Femur (tissue), 1 donor: ENCODE measurements around the gene COL2A1.

Experiments
- DNase-seq: peaks from one replicate; pipeline ENCODE4 v3.0.0-alpha.2; 2017

COL2A1 gene

GRCh38 chr12:48010366-48010970, 6.2 kb upstream of the COL2A1 start:
- no peak for DNase-seq

- DNase-seq, result no peak
These were observed 5.2 kb upstream of the COL2A1 start for GRCh38 chr12:48009471-48009870.

DNA sequence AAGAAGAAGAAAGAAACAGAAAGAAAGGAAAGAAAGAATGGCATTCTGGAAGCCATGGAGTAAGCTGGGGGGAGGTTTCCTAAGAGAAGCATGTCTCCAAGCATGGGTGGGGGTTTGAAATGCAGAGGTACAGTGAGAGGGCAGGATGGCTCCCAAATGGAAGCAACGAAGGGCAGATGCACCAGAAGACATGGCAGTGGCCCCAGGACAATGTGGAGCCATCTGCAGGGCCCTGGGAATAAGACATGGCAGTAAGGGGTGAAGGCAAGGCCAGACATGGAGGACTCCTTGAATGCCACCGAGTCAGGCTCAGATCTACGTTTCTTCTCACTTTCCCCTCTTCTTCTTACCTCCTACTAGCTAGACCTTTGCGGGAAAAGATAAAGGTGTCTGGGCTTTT, 4.7 kb upstream of the COL2A1 start:
- DNase-seq, result no peak

DNA sequence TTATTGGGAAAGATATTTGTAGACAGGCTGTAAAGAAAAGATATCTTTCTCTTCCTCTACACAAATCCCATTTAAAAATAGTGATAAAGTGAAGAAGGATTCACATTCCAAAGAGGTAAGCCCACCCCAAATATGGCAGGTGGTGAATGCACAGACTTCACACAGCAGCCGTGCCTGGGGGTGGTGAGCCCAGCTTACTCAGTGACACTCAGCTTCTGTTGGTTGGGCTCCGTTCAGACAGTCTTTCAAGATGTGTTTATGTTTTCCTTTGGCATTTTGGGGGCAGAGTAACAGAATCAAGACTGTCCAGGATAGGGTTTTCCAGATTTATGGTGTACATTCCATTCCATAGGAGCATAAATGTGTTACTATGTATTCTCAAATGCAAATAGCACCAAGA, 4.1 kb upstream of the COL2A1 start:
- DNase-seq, result no peak

- no peak for DNase-seq
These were observed 2.9 kb upstream of the COL2A1 start for GRCh38 chr12:48007206-48007605.

DNA sequence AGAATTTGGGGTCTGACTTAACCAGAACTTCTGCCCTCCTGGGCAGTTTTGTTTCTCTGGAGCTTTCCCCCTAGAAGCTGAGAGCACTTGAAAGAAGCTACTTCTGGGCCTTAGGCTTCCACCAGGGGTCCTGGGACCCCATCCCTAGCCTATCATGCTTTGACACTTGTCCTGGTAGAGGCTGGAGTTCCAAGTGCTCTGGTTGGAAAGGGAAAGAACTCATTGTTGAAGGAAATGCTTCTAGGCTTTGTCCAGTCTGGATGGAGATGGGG, 1.4 kb upstream of the COL2A1 start:
- no peak for DNase-seq

DNA sequence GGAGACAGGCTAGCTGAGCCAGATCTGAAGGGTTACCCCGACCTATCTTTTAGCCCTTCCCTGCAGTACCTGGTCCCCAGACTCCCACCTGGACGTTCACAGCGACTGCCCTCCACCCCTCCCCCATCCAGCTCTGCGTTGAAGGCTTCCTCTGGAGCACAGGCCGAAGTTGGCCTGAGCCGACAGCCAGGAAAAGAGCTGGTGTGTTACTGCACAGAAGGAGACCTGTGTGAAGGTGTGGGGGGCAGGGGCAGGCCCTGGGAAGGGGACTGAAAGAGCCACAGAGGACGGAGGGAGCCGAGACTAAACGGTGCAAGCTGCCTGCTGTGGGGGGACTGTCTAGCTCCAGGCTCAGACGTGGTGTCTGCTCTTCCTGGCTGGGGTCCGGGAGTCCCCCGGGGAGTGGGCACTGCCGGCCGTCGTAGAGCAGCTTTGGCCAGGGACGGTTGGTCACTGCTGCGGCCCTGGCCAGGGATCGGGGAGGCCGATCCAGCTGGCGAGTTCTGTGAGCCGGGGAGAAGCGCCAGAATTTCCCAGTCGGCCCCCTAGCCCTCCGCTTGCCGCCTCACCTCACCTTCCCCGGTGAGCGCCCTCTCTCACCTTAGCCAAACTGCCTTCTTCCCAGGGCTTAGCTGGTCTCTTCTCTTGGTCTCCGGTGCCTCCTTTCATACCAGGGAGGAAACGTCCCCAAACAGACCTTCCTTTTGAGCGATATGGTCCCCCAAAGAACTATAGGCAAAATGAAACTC, 899 bp upstream of the COL2A1 start:
- no peak for DNase-seq

GRCh38 chr12:48003226-48004052, 837 bp downstream of the COL2A1 start:
- peak; percentile 46 for DNase-seq

GRCh38 chr12:48002773-48003218, 1.5 kb downstream of the COL2A1 start:
- DNase-seq, result peak; percentile 84

DNA sequence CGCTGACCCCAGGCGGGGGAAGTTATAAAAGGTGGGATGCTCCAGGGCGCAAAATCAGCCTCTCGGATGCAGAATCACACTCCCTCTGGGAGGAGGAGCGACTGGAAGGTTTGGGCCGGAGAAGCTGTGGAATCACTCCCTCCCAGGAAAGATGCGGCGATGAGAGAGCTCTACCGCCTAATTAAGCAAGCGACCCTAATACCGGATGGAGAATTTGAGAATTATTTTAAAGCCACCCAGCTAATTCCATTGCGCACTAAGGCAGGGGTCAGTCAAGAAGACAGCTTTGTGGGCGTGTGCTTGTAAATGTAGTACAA, 1.9 kb downstream of the COL2A1 start:
- DNase-seq, result peak; percentile 40

GRCh38 chr12:48001505-48002413, 2.5 kb downstream of the COL2A1 start:
- peak; percentile 75 for DNase-seq

- peak; percentile 72 for DNase-seq
These were observed 3.3 kb downstream of the COL2A1 start for GRCh38 chr12:48000878-48001504.

GRCh38 chr12:47999816-48000215, 4.5 kb downstream of the COL2A1 start:
- DNase-seq, result no peak

GRCh38 chr12:47997321-47997720, 7.0 kb downstream of the COL2A1 start:
- peak; percentile 62 for DNase-seq

- peak; percentile 75 for DNase-seq
These were observed 8.3 kb downstream of the COL2A1 start for GRCh38 chr12:47995981-47996401.

GRCh38 chr12:47993491-47993890, 10.8 kb downstream of the COL2A1 start:
- DNase-seq, result no peak

DNA sequence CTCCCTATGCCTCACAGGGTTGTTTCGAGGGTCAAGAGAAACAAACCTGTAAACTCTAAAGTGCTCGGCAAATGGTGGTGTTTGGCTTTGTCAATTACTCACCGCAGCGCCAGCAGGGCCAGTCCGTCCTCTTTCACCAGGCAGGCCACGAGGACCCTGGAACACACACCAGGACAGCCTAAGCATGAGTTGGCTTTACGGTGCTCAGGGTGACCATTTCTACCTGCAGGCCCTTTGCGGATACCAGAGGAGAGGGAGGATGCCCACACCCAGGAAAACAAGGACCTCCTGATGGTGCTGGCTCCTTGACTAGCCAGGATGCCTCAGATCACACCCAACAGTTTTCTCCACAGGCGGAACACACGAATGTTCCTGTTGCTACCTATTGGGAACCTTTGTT, 11.5 kb downstream of the COL2A1 start:
- no peak for DNase-seq

DNA sequence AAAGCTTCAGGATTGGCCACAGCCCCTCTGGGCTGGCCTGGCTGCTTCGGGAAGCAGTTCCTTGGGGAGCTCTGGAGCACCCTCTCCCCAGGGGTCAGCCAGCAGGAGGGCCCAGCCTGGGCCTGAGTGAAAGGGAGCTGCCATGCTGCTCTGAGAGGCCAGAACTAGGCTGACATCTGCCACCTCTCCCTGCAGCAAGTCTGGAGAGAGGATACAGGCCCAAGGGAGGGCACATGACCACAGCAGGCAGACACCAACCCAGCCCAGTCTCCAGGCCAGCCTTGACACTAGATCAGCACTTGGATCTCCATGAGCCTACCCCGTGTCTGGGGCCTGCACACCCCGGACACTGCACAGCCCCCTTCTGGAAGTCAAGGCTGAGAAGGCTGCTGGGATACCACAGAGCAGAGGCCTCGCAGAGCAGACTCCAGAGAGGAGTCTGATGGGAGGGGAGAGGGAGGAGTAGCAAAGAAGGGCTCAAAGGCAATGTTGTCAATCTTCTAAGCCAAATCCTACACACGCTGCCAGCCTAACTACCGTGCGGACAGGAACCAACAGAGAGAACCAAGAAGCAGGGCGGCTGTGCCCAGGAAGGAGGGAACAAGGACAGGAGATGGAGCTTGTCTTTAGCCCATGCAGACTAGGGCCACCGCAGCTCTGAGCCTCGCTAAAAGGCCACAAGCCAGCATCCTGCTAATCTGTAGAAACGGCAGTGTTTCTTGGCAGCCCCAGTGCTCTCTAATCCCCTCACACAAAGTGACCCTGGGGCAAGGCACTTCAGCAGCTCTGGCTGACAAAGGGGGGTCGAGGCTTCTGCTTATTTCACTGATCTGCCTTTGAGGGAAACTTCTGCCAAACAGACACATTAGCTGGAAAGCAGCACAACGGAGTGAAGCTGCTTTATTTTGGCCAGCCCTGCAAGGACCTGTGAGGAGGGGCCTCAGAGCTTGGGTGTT, 12.9 kb downstream of the COL2A1 start:
- DNase-seq, result peak; percentile 56

- peak; percentile 34 for DNase-seq
These were observed 13.7 kb downstream of the COL2A1 start for GRCh38 chr12:47990351-47991105.

DNA sequence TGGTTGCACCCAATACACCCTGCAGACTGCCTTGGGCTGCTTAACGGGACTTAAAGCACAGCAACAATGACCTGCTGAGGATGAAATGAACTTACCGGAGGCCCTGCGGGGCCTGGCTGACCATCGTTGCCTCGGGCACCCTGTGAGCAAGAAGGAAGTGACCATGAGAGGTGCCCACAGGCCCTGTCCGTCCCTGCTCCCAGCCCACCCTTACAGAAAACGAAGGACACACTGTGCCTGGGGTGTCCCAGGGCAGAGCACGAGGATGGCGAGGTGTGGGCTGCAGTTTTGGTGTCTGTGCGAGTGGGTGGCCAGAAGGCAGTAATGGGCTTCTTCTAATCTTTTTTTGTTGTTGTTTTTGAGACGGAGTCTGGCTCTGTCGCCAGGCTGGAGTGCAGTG, 14.6 kb downstream of the COL2A1 start:
- no peak for DNase-seq

DNA sequence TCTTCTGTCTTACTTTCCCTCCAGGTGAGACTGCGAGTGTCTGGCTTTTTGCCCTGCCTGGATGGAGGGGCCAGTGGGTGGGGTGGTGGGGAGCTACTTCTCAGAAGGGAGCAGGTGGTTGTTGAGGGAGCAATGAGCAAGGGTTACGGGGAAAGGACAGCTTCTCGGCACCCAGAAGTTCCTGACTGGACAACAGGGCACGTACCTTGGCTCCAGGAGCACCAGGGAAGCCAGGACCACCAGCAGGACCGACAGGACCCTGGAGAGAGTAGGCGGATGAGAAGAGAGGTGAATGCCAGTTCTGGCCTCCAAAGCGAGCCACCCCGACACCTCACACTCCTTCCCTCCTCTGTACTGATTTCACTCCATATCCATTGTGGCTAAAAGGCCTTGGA, 15.3 kb downstream of the COL2A1 start:
- no peak for DNase-seq
